GM12878 (cell line): Measurements from ENCODE around the gene MTA3. TPM values are rescaled to one million over a fixed set of nuclear protein-coding genes. Genes with fewer than 3 reads are reported as not detected.

ENCODE experiments used
- ATAC-seq: fragments of 200-7000 bp; cut with Tn5 transposase; 3 replicates; pipeline ENCODE4 v1.9.1; 2020; ENCODE audit warnings: mild to moderate bottlenecking, moderate library complexity
- BruUV-seq: library from RNA; stranded (reverse); fragments of 400-500 nt; replicated peaks from 2 replicates; lab custom pipeline; 2021; lab: Mats Ljungman, UMichigan
- CTCF ChIA-PET: fragments of 300-600 bp; sonication (Branson Sonifier 250); formaldehyde crosslinking; extraction: SDS; loops from one replicate; lab custom pipeline; 2021; ENCODE audit warnings: inconsistent platforms; lab: Yijun Ruan, JAX
- POLR2A ChIA-PET: fragments of 350-600 bp; formaldehyde crosslinking; extraction: SDS; loops from one replicate; lab custom pipeline; 2021; ENCODE audit warnings: inconsistent platforms; lab: Charles Lee
- RAD21 ChIA-PET: fragments of 300-600 bp; sonication (Branson Sonifier 250); formaldehyde crosslinking; loops from one replicate; lab custom pipeline; 2023; ENCODE audit warnings: antibody characterized with exemption; ENCODE audit not compliant: unreplicated experiment; lab: Charles Lee
- SMC1A ChIA-PET: fragments of 300-600 bp; sonication (Branson Sonifier 250); formaldehyde crosslinking; loops from one replicate; lab custom pipeline; 2023; ENCODE audit not compliant: unreplicated experiment, uncharacterized antibody; lab: Charles Lee
- DNase-seq: peaks from one replicate; pipeline ENCODE4 v3.0.0-alpha.2; 2011; ENCODE audit warnings: low read depth, low spot score
- FAIRE-seq: peaks from 3 replicates; lab custom pipeline; 2011; peaks lifted over from hg19 to GRCh38; lab: Jason Lieb, UNC
- H2AFZ ChIP-seq: 2 replicates; pipeline ENCODE4 v1.6.0; 2011; ENCODE audit warnings: low read depth, low read length, control low read depth; ENCODE audit not compliant: control insufficient read depth
- H3K27ac ChIP-seq: 2 replicates; pipeline ENCODE4 v1.5.1; 2011; ENCODE audit warnings: control low read depth; ENCODE audit not compliant: control insufficient read depth, insufficient read depth
- H3K27me3 ChIP-seq, 2 experiments: replicated peaks in 1 of 2; 2 replicates each; pipeline versions ENCODE4 v1.6.0 to v1.6.1; 2011; ENCODE audit warnings: low read length in 1 of 2; ENCODE audit not compliant: control insufficient read depth in 2 of 2, insufficient read depth in 2 of 2
- H3K36me3 ChIP-seq, 2 experiments: 2 replicates each; pipeline ENCODE4 v1.5.1; 2011; ENCODE audit warnings: low read length in 1 of 2; ENCODE audit not compliant: control insufficient read depth in 2 of 2, insufficient read depth in 2 of 2
- H3K4me1 ChIP-seq: 2 replicates; pipeline ENCODE4 v1.6.1; 2011; ENCODE audit warnings: mild to moderate bottlenecking, low read length, moderate library complexity, mixed read lengths; ENCODE audit not compliant: control insufficient read depth, insufficient read depth
- H3K4me2 ChIP-seq: 2 replicates; pipeline ENCODE4 v1.6.0; 2011; ENCODE audit warnings: control low read depth; ENCODE audit not compliant: control insufficient read depth, insufficient read depth
- H3K4me3 ChIP-seq: fragments of 200-600 bp; sonication (generic); 2 replicates; pipeline ENCODE4 v1.5.1; 2016
- H3K79me2 ChIP-seq: 2 replicates; pipeline ENCODE4 v1.6.0; 2011; ENCODE audit warnings: low read length; ENCODE audit not compliant: control insufficient read depth, insufficient read depth
- H3K9ac ChIP-seq: 2 replicates; pipeline ENCODE4 v1.8.0; 2011; ENCODE audit warnings: low read length, control low read depth, mixed read lengths; ENCODE audit not compliant: control insufficient read depth, insufficient read depth
- H3K9me3 ChIP-seq: replicated peaks from 3 replicates; pipeline ENCODE4 v1.5.1; 2011; ENCODE audit warnings: mild to moderate bottlenecking, low read length; ENCODE audit not compliant: control insufficient read depth, insufficient read depth
- H4K20me1 ChIP-seq: 2 replicates; pipeline ENCODE4 v1.6.0; 2011; ENCODE audit not compliant: control insufficient read depth, insufficient read depth
- ASH2L ChIP-seq: fragments of 300-600, 200-600 bp; sonication (generic); IDR thresholded peaks from 2 replicates; pipeline ENCODE4 v1.6.1; 2017; ENCODE audit warnings: low read depth, mild to moderate bottlenecking, borderline replicate concordance
- CBFB ChIP-seq: IDR thresholded peaks from 2 replicates; pipeline ENCODE4 v1.6.1; 2016; ENCODE audit warnings: antibody characterized with exemption, low read depth
- HCFC1 ChIP-seq: fragments of 150-350 bp; IDR thresholded peaks from 2 replicates; pipeline ENCODE4 v1.6.1; 2014; ENCODE audit warnings: low read length
- MYC ChIP-seq: IDR thresholded peaks from 2 replicates; pipeline ENCODE4 v1.6.1; 2011; ENCODE audit warnings: mild to moderate bottlenecking, low read length, moderate library complexity, inconsistent platforms; ENCODE audit not compliant: insufficient read depth, insufficient replicate concordance, insufficient read length, severe bottlenecking
- SREBF1 ChIP-seq: IDR thresholded peaks from 2 replicates; pipeline ENCODE4 v1.6.1; 2012; ENCODE audit warnings: mild to moderate bottlenecking, low read length
- SRF ChIP-seq, 2 experiments: IDR thresholded peaks; 2 replicates each; pipeline ENCODE4 v1.6.1; 2011; ENCODE audit warnings: low read depth in 2 of 2, low read length in 2 of 2, mild to moderate bottlenecking in 1 of 2, moderate library complexity in 1 of 2
- STAT1 ChIP-seq: fragments of 450-650 bp; conservative IDR thresholded peaks from 2 replicates; pipeline ENCODE4 v1.6.1; 2014; ENCODE audit warnings: antibody characterized with exemption, mild to moderate bottlenecking
- YY1 ChIP-seq: IDR thresholded peaks from 2 replicates; pipeline ENCODE4 v1.6.1; 2011; ENCODE audit warnings: low read depth, mild to moderate bottlenecking, low read length
- ZNF274 ChIP-seq: IDR thresholded peaks from one replicate; pipeline ENCODE4 v1.8.0; 2011; ENCODE audit not compliant: insufficient read length, insufficient read depth
- ZNF622 ChIP-seq: fragments of 450-650 bp; IDR thresholded peaks from 2 replicates; pipeline ENCODE4 v1.6.1; 2017; ENCODE audit warnings: mild to moderate bottlenecking, inconsistent platforms
- ZSCAN29 ChIP-seq: fragments of 450-650 bp; IDR thresholded peaks from 2 replicates; pipeline ENCODE4 v1.6.1; 2017; ENCODE audit warnings: mild to moderate bottlenecking, moderate library complexity
- WGBS: methylation state at CpG from one replicate; pipeline ENCODE4 v1.1.6; 2016; ENCODE audit warnings: low lambda C conversion rate; ENCODE audit not compliant: insufficient replicate concordance, insufficient coverage; ENCODE audit errors: missing lambda C conversion rate; 5-methylcytosine and 5-hydroxymethylcytosine counted together
- in situ Hi-C: fragments of 300-500 bp; cut with MboI; formaldehyde crosslinking; loops from 9 replicates; pipeline ENCODE4 v1.14.3; 2018; ENCODE audit warnings: mixed read lengths
- intact Hi-C: fragments of 100-400 bp; cut with micrococcal nuclease; formaldehyde crosslinking; loops from one replicate; pipeline ENCODE4 v1.14.2; 2022; ENCODE audit not compliant: unreplicated experiment
- polyA plus RNA-seq, 11 experiments: library from polyadenylated mRNA; depleted of rRNA in 4 of 11; unstranded in 6 of 11; stranded (reverse) in 5 of 11; fragments of >200 nt; fragmentation: Nextera tagmentation in 4 of 11; fragmentation: Illumina TruSeq in 1 of 11; extraction: Ambion mirVana in 4 of 11; extraction: Trizol in 1 of 11; gene quantifications; 1 replicate in 1 of 11; 2 replicates in 10 of 11; pipeline versions ENCODE4 v1.2.1 to v1.2.3, GENCODE V29; 2011 to 2016; ENCODE audit warnings: inconsistent platforms in 2 of 11, missing spikeins in 2 of 11, low read depth in 1 of 11
- total RNA-seq, 4 experiments: library from RNA; depleted of rRNA in 3 of 4; stranded (reverse); fragments of >200 nt in 3 of 4; fragmentation: Illumina TruSeq in 1 of 4; extraction: Trizol in 1 of 4; gene quantifications; 2 replicates each; pipeline versions ENCODE4 v1.2.1 to v1.2.3, GENCODE V29; 2013 to 2021
- TF ChIP-seq, protein P1 (sequence below): fragments of 150-350 bp; IDR thresholded peaks from 2 replicates; pipeline ENCODE4 v1.6.1; 2014; ENCODE audit warnings: mild to moderate bottlenecking, low read depth, low read length
- TF ChIP-seq, protein P2 (sequence below): fragments of 450-650 bp; IDR thresholded peaks from 2 replicates; pipeline ENCODE4 v1.6.1; 2017; ENCODE audit warnings: mild to moderate bottlenecking, low read depth, inconsistent platforms; ENCODE audit not compliant: poor library complexity, severe bottlenecking
- TF ChIP-seq, protein P3 (sequence below): IDR thresholded peaks from 2 replicates; pipeline ENCODE4 v1.6.1; 2011; ENCODE audit warnings: mild to moderate bottlenecking, low read depth, low read length, moderate library complexity; ENCODE audit not compliant: insufficient replicate concordance

The MTA3 gene
- total and polyA plus RNA-seq, 10 of the 15 experiments (the other 5 are each of a cell fraction or from before 2014, with no cell fraction given) = 17.6 to 45.5 (median 26.5) TPM

DNA sequence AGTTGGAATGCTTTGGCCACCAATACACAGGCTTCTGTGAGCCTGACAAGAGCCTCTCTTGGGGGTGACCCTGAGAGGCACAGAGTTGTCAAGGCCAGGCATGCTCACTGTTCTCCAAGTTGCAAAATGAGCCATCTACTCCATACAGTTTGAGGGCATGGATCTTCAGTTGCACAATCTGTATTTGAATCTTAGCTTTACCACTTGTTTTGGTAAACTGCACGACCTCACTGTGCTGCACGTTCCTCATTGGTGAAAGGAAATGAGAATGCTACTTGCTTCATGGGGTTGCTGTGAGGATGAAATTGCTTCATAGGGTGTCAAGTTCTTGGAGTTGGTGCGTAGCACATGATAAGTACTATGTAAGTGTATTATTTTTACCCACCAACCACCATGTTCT lies 235.9 kb downstream of the MTA3 start:
- no peak for TF ChIP-seq YY1
- TF ChIP-seq ZNF622 = no peak
- TF ChIP-seq, protein P1, sequence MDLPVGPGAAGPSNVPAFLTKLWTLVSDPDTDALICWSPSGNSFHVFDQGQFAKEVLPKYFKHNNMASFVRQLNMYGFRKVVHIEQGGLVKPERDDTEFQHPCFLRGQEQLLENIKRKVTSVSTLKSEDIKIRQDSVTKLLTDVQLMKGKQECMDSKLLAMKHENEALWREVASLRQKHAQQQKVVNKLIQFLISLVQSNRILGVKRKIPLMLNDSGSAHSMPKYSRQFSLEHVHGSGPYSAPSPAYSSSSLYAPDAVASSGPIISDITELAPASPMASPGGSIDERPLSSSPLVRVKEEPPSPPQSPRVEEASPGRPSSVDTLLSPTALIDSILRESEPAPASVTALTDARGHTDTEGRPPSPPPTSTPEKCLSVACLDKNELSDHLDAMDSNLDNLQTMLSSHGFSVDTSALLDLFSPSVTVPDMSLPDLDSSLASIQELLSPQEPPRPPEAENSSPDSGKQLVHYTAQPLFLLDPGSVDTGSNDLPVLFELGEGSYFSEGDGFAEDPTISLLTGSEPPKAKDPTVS = no peak
- Histone ChIP-seq H3K36me3 (no peaks in the 10 kb centered on the region), H2AFZ (no peak overlapping the region), H3K79me2 (no peaks in the 10 kb centered on the region), H3K9ac (no peak overlapping the region), H3K4me1 (peaks cover 4% of the 10 kb centered on the region), H3K27me3 (no peaks in the 10 kb centered on the region), H3K4me2 (no peak overlapping the region), H3K9me3 (no peaks in the 10 kb centered on the region), H3K27ac (no peak overlapping the region), H3K4me3 (no peak overlapping the region), H4K20me1 (no peaks in the 10 kb centered on the region)
- BruUV-seq = no TSS peak
- no peak for DNase-seq
- RAD21 ChIA-PET = interaction anchor here (0.6 to 2.4 kb wide), 2 partner anchors 10 to 737 kb away, joined by 3 to 8 read pairs; no protein-coding TSS in a partner anchor
- ATAC-seq = no peak
- no peak for FAIRE-seq
- intact Hi-C loops = no loop called here
- SMC1A ChIA-PET = no interaction called here
- in situ Hi-C loops = no loop called here
- POLR2A ChIA-PET = interaction anchor here (0.8 kb wide), 1 partner anchor 9 kb away, joined by 3 read pairs; no protein-coding TSS in a partner anchor
- CTCF ChIA-PET = no interaction called here
- WGBS = 41% methylated on average over 3 of the region's 3 CpGs

DNA sequence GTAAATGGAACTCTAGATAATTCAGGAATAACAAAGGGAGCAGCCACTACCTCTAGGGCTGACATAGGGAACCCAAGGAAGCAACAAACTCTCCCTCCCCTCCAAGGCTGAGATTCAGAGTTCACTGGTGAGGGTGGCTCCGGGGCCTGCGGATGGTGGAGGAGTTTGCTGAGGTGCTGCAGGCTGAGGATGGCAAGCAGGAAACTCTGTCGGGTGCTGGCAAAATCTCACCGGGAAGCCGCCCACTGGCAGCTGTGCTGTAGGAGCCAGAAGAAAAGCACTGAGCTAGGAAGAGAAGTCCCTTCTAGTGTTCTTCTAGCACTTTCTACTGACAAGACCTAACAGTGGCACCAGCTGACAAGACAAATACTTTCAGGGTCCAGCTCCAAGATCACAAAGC lies 236.5 kb downstream of the MTA3 start:
- ChIA-PET RAD21 (interaction anchor here (0.6 to 2.4 kb wide), 2 partner anchors 11 to 736 kb away, joined by 3 to 8 read pairs; no protein-coding TSS in a partner anchor), CTCF (interaction anchor here (1.2 kb wide), 1 partner anchor 11 kb away, joined by 3 read pairs; no protein-coding TSS in a partner anchor), SMC1A (no interaction called here), POLR2A (interaction anchor here (0.8 kb wide), 1 partner anchor 10 kb away, joined by 3 read pairs; no protein-coding TSS in a partner anchor)
- H3K9me3 ChIP-seq = no peaks in the 10 kb centered on the region
- WGBS = 94% methylated on average over 5 of the region's 5 CpGs
- H3K27me3 ChIP-seq = no peaks in the 10 kb centered on the region
- peaks cover 4% of the 10 kb centered on the region for H3K4me1 ChIP-seq
- H4K20me1 ChIP-seq = no peaks in the 10 kb centered on the region
- intact Hi-C loops = no loop called here
- no peak for ATAC-seq
- BruUV-seq = no TSS peak
- FAIRE-seq = no peak
- in situ Hi-C loops = no loop called here
- H3K4me3 ChIP-seq = no peak overlapping the region
- no peak for DNase-seq
- H3K27ac ChIP-seq = no peak overlapping the region
- H3K9ac ChIP-seq = no peak overlapping the region
- no peaks in the 10 kb centered on the region for H3K79me2 ChIP-seq
- no peak overlapping the region for H2AFZ ChIP-seq
- H3K4me2 ChIP-seq = no peak overlapping the region
- no peaks in the 10 kb centered on the region for H3K36me3 ChIP-seq
- TF ChIP-seq, protein P2, sequence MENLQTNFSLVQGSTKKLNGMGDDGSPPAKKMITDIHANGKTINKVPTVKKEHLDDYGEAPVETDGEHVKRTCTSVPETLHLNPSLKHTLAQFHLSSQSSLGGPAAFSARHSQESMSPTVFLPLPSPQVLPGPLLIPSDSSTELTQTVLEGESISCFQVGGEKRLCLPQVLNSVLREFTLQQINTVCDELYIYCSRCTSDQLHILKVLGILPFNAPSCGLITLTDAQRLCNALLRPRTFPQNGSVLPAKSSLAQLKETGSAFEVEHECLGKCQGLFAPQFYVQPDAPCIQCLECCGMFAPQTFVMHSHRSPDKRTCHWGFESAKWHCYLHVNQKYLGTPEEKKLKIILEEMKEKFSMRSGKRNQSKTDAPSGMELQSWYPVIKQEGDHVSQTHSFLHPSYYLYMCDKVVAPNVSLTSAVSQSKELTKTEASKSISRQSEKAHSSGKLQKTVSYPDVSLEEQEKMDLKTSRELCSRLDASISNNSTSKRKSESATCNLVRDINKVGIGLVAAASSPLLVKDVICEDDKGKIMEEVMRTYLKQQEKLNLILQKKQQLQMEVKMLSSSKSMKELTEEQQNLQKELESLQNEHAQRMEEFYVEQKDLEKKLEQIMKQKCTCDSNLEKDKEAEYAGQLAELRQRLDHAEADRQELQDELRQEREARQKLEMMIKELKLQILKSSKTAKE = no peak
- no peak for TF ChIP-seq MYC
- TF ChIP-seq, protein P3, sequence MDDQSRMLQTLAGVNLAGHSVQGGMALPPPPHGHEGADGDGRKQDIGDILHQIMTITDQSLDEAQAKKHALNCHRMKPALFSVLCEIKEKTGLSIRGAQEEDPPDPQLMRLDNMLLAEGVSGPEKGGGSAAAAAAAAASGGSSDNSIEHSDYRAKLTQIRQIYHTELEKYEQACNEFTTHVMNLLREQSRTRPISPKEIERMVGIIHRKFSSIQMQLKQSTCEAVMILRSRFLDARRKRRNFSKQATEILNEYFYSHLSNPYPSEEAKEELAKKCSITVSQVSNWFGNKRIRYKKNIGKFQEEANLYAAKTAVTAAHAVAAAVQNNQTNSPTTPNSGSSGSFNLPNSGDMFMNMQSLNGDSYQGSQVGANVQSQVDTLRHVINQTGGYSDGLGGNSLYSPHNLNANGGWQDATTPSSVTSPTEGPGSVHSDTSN = no peak
- no peak for TF ChIP-seq ASH2L
- TF ChIP-seq HCFC1 = no peak
- no peak for TF ChIP-seq SRF (IDR thresholded peaks at IDR 0.05; ENCODE audit: low read depth in 2 of 2, low read length in 2 of 2)
- no peak for TF ChIP-seq ZSCAN29
- TF ChIP-seq STAT1 = no peak
- no peak for TF ChIP-seq ZNF274
- TF ChIP-seq CBFB = no peak
- TF ChIP-seq SREBF1 = no peak
